ENCODE results near the gene ADAMTSL1.

- TF ChIP-seq, protein P1, sequence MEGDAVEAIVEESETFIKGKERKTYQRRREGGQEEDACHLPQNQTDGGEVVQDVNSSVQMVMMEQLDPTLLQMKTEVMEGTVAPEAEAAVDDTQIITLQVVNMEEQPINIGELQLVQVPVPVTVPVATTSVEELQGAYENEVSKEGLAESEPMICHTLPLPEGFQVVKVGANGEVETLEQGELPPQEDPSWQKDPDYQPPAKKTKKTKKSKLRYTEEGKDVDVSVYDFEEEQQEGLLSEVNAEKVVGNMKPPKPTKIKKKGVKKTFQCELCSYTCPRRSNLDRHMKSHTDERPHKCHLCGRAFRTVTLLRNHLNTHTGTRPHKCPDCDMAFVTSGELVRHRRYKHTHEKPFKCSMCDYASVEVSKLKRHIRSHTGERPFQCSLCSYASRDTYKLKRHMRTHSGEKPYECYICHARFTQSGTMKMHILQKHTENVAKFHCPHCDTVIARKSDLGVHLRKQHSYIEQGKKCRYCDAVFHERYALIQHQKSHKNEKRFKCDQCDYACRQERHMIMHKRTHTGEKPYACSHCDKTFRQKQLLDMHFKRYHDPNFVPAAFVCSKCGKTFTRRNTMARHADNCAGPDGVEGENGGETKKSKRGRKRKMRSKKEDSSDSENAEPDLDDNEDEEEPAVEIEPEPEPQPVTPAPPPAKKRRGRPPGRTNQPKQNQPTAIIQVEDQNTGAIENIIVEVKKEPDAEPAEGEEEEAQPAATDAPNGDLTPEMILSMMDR (tag by site-specific recombination; IDR thresholded peaks at IDR 0.05): no peak
- TF ChIP-seq YY1 (tag by site-specific recombination; IDR thresholded peaks at IDR 0.05): no peak
These were observed 419.1 kb downstream of the ADAMTSL1 start for GRCh38 chr9:18893046-18893445.
